GM18909 (cell line): ENCODE results near the gene GALNTL6.

ENCODE experiments used
- ATAC-seq: cut with Tn5 transposase; IDR thresholded peaks from one replicate; pipeline ENCODE4 v1.9.1; 2021; ENCODE audit warnings: mild to moderate bottlenecking; ENCODE audit not compliant: unreplicated experiment, poor library complexity

GALNTL6 gene

DNA sequence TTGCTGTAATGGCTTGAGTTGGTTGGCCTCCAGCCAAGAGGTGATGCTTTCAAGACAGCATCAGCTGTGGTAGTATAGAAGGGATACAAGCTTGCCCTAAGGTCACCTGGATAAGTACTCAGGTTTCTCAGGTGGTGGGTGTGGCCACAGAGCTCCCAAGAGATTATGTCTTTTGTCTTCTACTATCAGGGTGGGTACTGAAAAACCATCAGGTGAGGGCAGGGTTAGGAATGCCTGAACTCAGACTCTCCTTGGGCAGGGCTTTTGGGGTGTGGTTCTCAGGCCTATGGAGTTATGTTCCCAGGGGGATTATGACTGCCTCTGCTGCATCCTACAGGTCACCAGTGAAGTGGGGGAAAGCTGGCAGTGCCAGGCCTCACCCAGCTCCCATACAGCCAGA is 700.8 kb downstream of the GALNTL6 start:
- ATAC-seq: no peak

GRCh38 chr4:172514801-172515200 is 701.6 kb downstream of the GALNTL6 start:
- ATAC-seq: no peak

DNA sequence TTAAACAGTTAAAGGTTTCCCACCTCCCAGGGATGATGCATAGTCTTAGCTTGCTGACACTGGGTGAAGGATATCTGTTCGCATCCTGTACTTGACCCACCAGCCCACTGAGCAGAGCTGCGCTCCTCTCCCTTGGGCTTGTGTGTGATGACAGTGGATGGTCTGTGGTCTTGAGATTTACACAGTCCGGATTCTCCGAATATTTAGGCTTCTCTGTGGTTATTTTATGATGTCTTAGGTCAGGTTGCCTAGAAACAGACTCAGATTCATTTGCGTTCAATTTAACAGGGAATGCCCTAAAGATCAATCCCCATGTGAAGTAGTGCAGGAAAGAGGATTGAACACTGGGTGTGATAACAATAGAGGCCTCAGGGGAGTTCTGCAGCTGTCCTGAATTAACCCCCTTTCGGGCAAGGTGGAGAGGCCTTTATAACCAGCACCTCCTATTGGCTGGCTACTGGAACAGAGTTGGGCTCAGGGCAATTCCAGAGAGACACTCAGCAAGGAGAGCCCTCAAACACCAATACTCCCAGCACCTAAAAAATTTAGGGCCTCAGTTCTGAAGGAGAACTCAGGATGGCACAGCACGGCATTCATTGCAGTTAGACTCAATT is 702.2 kb downstream of the GALNTL6 start:
- no peak for ATAC-seq

- no peak for ATAC-seq
Measured at GRCh38 chr4:172517391-172517790, 704.2 kb downstream of the GALNTL6 start.

GRCh38 chr4:172521248-172521647 is 708.0 kb downstream of the GALNTL6 start:
- no peak for ATAC-seq

DNA sequence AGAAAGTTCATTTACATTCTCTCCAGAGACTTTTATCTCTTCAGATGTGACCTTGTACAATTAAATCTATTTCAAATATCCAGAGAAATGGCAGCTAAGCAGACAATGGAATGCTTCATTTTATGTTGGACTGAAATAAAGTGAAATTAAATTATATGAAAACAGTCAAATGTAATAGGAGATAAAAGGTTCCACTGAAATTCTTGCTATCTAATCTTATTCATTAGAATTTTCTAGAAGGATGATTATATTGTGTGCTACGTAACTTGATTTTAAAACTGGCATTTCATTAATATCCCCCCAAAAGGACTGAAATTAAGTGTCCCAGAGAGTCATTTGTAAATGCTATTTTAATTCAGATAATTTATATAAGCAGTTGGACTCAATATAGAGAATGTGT is 708.5 kb downstream of the GALNTL6 start:
- ATAC-seq: no peak

- no peak for ATAC-seq
Measured at GRCh38 chr4:172543249-172543648, 730.0 kb downstream of the GALNTL6 start.

DNA sequence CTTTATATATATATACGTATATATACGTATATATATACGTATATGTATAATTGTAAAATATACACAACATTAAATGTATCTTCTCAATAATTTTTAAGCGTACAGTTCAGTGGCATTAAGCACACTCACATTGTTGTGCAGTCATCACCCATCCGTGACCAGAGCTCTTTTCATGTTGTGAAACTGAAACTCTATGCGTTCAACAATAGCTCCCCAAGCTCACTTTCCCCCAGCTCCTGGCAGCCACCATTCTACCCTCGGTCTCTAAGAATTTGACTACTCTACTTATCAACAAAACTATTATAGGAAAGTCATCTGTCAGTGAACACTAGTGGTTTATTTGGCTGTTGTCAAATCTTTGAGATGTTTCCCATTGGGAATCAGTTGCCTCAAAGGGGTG is 733.6 kb downstream of the GALNTL6 start:
- peak; percentile 61 for ATAC-seq

DNA sequence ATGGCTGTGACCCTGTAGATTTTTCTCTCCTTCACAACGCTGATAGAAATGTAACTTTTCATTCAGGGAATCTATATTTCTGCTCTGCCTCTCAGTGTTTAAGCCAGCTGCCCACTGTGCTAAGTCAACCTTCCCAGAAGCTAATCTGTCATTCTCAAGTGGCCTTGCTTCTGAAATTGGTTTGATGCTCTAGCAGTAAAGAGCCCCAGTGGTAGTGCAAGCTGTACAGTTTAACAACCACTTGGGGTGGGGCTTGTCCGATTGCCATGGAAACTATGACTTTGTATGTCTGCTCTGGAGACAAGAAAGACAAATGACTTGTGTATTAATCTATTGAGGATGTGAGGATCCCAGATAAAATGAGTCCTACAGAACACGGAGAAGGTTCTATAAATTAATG is 734.5 kb downstream of the GALNTL6 start:
- ATAC-seq: no peak

DNA sequence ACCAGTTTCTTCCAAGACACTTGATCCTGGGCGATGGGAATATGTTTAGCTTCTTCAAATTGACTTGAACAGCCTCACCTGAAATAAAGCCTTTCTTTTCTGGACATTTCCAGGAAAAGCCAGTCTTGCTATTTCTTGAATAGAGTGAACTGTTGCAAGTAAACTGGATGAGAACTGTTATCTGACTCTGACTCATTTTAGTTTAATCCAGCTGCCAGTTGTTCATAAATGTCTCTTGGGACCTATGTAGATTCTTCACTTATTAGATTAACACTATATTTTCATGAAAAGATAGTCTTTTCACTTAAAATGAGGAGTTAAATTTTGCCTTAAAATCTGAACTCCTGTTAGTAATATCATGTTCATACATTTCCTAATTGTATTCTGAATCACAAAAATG is 740.0 kb downstream of the GALNTL6 start:
- no peak for ATAC-seq

- ATAC-seq: no peak
Measured at GRCh38 chr4:172554588-172554987, 741.4 kb downstream of the GALNTL6 start.

- no peak for ATAC-seq
Measured at GRCh38 chr4:172555725-172556124, 742.5 kb downstream of the GALNTL6 start.

GRCh38 chr4:172573899-172574298 is 760.7 kb downstream of the GALNTL6 start:
- no peak for ATAC-seq

DNA sequence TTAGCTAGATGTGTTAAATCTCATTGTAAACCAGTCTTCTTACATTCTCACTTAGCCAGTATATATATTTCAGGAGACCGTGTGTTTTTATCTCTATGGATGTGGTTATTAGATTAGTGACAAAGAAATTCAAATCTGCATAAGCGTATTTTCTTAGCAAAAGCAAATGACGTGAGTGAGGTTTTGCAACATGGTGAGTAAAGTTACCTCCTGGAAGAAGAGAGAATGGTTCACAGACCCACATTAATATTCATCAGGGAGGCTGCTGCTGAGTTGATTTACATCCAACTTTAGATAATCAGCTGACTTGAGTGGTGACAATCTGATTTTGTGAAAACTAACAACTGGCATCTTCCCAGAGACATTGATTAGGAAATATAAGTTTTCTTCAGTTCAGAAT is 765.5 kb downstream of the GALNTL6 start:
- ATAC-seq: no peak

GRCh38 chr4:172584816-172585215 is 771.6 kb downstream of the GALNTL6 start:
- ATAC-seq: no peak

DNA sequence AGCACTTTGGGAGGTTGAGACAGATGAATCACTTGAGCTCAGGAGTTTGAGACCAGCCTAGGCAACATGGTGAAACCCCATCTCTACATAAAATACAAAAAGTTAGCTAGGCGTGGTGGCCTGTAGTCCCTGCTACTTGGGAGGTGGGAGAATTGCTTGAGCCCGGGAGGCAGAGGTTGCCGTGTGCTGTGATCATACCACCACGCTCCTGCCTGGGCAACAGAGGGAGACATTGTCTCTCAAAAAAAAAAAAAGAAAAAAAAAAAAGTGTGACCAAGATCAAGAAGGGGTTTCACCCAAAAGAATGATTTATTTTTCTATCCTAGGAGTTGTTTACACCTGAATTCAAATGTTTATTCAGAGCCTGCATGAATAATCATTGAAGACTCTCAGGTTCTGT is 783.0 kb downstream of the GALNTL6 start:
- ATAC-seq: no peak

DNA sequence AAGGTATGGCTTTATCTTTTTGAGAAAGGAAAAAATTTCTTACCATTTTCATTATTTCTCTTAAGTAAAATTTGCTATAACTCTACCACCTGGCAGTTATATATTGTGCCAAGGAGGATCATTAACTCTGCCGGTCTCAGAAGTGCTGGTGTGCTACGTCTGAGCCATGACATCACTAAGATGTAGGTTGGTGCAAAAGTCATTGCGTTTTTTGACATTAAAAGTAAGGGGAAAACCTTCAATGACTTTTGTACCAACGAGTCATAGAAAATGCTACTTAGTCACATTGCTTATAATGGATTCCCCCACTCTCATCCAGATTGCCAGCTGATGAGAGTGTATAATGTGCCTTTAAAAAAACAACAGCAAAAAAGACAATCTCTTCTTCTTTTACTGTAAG is 786.4 kb downstream of the GALNTL6 start:
- ATAC-seq: no peak

- ATAC-seq: no peak
Measured at GRCh38 chr4:172601195-172601594, 788.0 kb downstream of the GALNTL6 start.

DNA sequence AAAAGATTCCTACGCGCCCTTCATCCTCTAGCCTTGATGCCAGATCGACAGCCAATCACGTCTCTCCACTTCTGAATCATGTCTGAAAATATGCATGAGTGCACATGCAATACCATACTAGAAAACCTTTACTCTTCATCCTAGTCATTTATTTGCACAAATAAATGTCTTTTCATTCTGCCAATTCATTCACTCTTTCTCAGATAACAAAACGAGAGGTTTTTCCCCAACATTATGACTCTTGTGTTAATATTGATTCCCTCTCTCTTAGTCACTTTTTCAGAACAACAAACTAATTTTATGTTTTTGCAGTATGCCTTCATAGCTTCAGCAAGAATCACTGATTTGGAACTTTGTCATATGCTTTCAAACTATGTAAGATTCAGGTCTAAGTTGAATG is 806.0 kb downstream of the GALNTL6 start:
- ATAC-seq: no peak

GRCh38 chr4:172619798-172620197 is 806.6 kb downstream of the GALNTL6 start:
- no peak for ATAC-seq

- ATAC-seq: no peak
Measured at GRCh38 chr4:172628263-172628662, 815.1 kb downstream of the GALNTL6 start.

DNA sequence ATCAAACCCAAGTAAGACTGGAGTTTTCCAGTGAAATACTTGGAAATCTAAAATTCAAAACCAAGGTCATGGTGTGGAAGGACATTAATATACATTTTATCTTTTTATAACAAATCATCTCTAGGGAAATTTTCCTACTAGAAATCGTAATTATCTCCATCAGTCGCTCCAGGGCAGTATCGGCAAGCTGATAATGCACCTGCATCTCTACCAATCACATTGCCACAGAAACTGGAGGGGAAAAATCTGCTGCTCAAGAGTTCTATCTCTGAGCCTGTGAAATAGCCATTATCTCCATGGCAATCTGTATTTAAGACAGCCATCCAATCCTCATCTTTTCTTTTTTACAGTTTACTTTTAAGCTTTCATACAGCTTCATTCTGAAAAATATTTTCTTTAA is 817.1 kb downstream of the GALNTL6 start:
- ATAC-seq: no peak

DNA sequence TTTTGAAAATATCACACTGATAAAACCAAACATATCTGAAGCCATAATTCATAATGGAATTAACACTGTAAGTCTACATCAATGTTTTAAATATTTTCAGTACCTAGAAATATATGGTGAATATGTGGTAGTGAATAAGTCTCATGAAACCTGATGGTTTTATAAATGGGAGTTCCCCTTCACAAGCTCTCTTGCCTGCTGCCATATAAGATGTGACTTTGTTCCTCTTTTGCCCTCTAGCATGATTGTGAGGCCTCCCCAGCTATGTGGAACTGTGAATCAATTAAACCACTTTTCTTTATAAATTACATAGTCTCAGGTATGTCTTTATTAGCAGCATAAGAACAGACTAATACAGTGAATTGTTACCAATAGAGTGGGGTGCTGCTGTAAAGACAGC is 818.6 kb downstream of the GALNTL6 start:
- ATAC-seq: no peak
